AG04449 (cell line): Measurements from ENCODE around the gene FAM120AOS.

Source experiments
- CTCF ChIA-PET: fragments of 350-600 bp; formaldehyde crosslinking; extraction: SDS; loops from one replicate; lab custom pipeline; 2021; ENCODE audit warnings: antibody characterized with exemption; lab: Yijun Ruan, JAX
- POLR2A ChIA-PET: fragments of 400-600, 350-600 bp; formaldehyde crosslinking; extraction: SDS; loops from one replicate; lab custom pipeline; 2020; ENCODE audit warnings: antibody characterized with exemption, inconsistent platforms; lab: Yijun Ruan, JAX
- DNase-seq: peaks from one replicate; pipeline ENCODE4 v3.0.0-alpha.2; 2010; ENCODE audit warnings: low read depth, low spot score
- H3K4me3 ChIP-seq: 2 replicates; pipeline ENCODE4 v1.5.1; 2011; ENCODE audit warnings: low read depth, mild to moderate bottlenecking, control low read depth, low read length
- CTCF ChIP-seq: IDR thresholded peaks from one replicate; pipeline ENCODE4 v1.5.1; 2011; ENCODE audit warnings: mild to moderate bottlenecking, moderate library complexity, low read length, control low read depth, inconsistent platforms; ENCODE audit not compliant: insufficient read depth; ENCODE audit errors: missing control alignments

Gene FAM120AOS

GRCh38 chr9:93473411-93473810 is 20.0 kb upstream of the FAM120AOS start:
- H3K4me3 ChIP-seq: no peak overlapping the region
- POLR2A ChIA-PET: no interaction called here
- TF ChIP-seq CTCF: no peak
- DNase-seq: no peak
- CTCF ChIA-PET: no interaction called here

- no peak for TF ChIP-seq CTCF
- DNase-seq: no peak
- ChIA-PET POLR2A (no interaction called here), CTCF (interaction anchor here (1.0 kb wide), 1 partner anchor 95 kb away, joined by 3 read pairs; no protein-coding TSS in a partner anchor)
- H3K4me3 ChIP-seq: no peak overlapping the region
These were observed 17.7 kb upstream of the FAM120AOS start for GRCh38 chr9:93471124-93471523.

GRCh38 chr9:93470391-93470790 is 17.0 kb upstream of the FAM120AOS start:
- no peak for TF ChIP-seq CTCF
- no peak for DNase-seq
- CTCF ChIA-PET: interaction anchor here (1.0 to 3.0 kb wide), 2 partner anchors 96 kb away, joined by 3 to 10 read pairs; no protein-coding TSS in a partner anchor
- H3K4me3 ChIP-seq: no peak overlapping the region
- POLR2A ChIA-PET: no interaction called here

- H3K4me3 ChIP-seq: no peak overlapping the region; the same call in 1 of the 2 replicates
- ChIA-PET CTCF (interaction anchor here (1.3 to 3.0 kb wide), 2 partner anchors 8 to 97 kb away, joined by 4 to 10 read pairs; no protein-coding TSS in a partner anchor), POLR2A (no interaction called here)
- DNase-seq: no peak
- no peak for TF ChIP-seq CTCF
These were observed 15.5 kb upstream of the FAM120AOS start for GRCh38 chr9:93468763-93469456.

- no peak overlapping the region for H3K4me3 ChIP-seq
- POLR2A ChIA-PET: no interaction called here
- no peak for TF ChIP-seq CTCF
- no peak for DNase-seq
- CTCF ChIA-PET: interaction anchor here (3.0 kb wide), 1 partner anchor 99 kb away, joined by 10 read pairs; no protein-coding TSS in a partner anchor
These were observed 14.1 kb upstream of the FAM120AOS start for GRCh38 chr9:93467462-93467861.

GRCh38 chr9:93467062-93467416 is 13.7 kb upstream of the FAM120AOS start:
- no peak for DNase-seq
- no peak for TF ChIP-seq CTCF
- ChIA-PET POLR2A (no interaction called here), CTCF (interaction anchor here (2.6 to 3.7 kb wide), 2 partner anchors 13 to 99 kb away, joined by 12 to 24 read pairs; partner anchors contain the start of gene FAM120AOS)
- no peak overlapping the region for H3K4me3 ChIP-seq
